Right forelimb (tissue), 1 donor: ENCODE results near the gene KDELR3.

Source experiments
- DNase-seq: peaks from one replicate; pipeline ENCODE4 v3.0.0-alpha.2; 2018

Gene KDELR3

GRCh38 chr22:38523479-38523878 is 55.6 kb downstream of the KDELR3 start:
- no peak for DNase-seq

GRCh38 chr22:38524429-38524828 is 56.5 kb downstream of the KDELR3 start:
- DNase-seq, result no peak

- no peak for DNase-seq
Measured at GRCh38 chr22:38531251-38531938, 63.5 kb downstream of the KDELR3 start.
